KOPT-K1 (cell line): ENCODE results near the gene AWAT2.

Experiments
- H3K27ac ChIP-seq: fragments of 200-600 bp; sonication (generic); 2 replicates; pipeline ENCODE4 v1.5.1; 2016; ENCODE audit warnings: antibody characterized with exemption, mild to moderate bottlenecking, low read depth, low read length; ENCODE audit not compliant: poor library complexity, severe bottlenecking
- H3K36me3 ChIP-seq: fragments of 200-600 bp; sonication (generic); 2 replicates; pipeline ENCODE4 v1.5.1; 2017; ENCODE audit warnings: antibody characterized with exemption, mild to moderate bottlenecking, low read length, moderate library complexity; ENCODE audit not compliant: insufficient read depth
- H3K9me3 ChIP-seq: fragments of 200-600 bp; sonication (generic); 2 replicates; pipeline ENCODE4 v1.5.1; 2017; ENCODE audit warnings: antibody characterized with exemption, low read length, mild to moderate bottlenecking; ENCODE audit not compliant: insufficient read depth, poor library complexity, severe bottlenecking

The AWAT2 gene, protein sequence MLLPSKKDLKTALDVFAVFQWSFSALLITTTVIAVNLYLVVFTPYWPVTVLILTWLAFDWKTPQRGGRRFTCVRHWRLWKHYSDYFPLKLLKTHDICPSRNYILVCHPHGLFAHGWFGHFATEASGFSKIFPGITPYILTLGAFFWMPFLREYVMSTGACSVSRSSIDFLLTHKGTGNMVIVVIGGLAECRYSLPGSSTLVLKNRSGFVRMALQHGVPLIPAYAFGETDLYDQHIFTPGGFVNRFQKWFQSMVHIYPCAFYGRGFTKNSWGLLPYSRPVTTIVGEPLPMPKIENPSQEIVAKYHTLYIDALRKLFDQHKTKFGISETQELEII

DNA sequence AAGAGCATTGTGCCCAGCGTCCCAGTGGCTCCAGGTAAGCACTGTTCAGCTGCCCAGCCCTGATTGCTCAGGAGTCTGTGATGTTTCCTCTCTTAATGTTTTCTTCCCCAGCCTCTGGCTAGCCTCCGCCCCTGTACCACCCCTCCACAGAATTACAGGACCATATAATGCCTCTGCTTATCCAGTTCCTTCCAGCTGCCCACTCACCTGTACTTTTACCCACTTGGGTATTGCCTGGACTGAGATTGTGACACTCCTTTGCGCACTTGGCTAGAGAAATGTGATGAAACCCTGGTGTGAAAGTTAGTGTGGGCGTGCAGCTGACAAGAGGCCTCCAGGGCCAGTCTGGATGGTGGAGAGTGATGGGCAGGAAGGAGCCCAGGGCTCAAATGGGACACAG lies at the start of gene AWAT2:
Gene AWAT2 (minus strand): TSS at position 14 of the 400 bp plus-strand sequence. CDS start 6 bp downstream, at position 8.
- H3K9me3 ChIP-seq = no peaks in the 10 kb centered on the region
- H3K27ac ChIP-seq = no peak within 1 kb of the TSS
- no peaks in the 10 kb centered on the region for H3K36me3 ChIP-seq

DNA sequence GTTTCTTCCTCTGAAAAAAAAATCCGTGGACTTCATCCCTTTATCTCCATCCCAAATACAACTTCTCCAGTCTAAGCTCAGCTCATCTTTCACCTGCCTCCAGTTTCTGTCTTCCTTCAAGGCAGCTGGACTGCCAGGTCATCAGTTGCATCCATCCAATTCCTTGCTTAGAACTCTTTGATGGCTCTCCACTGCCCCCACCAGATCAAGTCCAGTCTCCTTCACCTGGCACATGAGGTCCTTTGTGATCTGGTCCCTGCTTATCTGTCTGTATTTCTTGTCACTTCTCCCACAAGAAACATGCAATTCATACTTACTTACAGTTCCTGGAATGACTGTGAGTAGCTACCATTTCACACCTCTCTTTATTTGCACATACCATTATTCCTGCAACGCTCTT lies 46.3 kb upstream of the AWAT2 start:
- Histone ChIP-seq H3K36me3 (no peaks in the 10 kb centered on the region), H3K9me3 (no peaks in the 10 kb centered on the region), H3K27ac (no peak overlapping the region)

DNA sequence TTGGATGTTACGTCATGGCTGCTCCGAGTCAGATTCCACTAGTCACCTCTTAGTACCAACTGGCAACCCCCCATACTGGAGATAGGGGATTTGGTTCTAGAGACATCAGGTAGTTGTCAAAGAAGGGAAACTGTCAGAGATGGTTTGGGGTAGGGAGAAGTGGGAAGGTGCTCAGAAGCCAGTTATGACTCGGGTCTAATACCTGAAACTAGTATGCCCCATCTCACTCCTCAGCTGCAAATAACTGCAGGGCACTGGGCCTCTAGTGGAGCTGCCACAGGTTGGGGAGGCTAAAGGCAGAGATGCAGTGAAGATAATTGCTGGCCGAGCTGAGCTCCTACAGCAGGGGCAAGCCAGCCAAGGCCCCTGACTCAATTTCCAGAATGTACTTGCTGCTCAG lies 42.5 kb upstream of the AWAT2 start:
- no peaks in the 10 kb centered on the region for H3K9me3 ChIP-seq
- H3K36me3 ChIP-seq = no peaks in the 10 kb centered on the region
- H3K27ac ChIP-seq = no peak overlapping the region

DNA sequence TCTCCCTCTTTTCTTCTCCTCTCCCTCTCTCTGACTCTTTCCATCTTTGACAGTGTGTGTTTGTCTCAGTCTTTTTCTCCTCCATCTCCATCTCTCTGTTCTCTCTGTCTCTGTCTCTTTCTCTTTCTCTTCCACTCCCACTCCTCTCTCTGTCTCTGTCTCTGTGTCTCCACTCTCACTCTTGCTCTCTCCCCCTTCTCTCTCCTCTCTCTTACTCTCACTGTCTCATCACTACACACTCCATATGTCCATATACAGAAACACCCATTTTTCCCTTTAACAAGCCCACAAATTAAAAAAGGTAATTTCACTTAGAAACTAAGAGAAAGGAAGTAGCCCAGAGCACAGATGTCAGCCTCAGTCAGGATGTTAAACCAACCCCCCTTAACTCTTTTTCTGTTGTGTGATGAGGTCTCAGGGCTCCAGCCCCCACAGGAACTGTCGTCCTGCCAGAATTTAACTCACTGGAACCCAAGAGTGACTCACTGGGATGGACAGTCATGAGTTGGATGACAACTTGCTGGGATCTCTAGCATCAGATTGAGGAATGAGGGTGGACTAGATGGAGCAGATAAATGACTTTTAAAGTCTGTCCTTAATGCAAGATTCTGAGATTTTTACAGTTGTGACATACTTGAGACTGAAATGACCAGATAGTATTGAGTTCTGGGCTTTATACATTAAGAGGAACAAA lies 40.0 kb upstream of the AWAT2 start:
- Histone ChIP-seq H3K9me3 (no peaks in the 10 kb centered on the region), H3K36me3 (no peaks in the 10 kb centered on the region), H3K27ac (no peak overlapping the region)

DNA sequence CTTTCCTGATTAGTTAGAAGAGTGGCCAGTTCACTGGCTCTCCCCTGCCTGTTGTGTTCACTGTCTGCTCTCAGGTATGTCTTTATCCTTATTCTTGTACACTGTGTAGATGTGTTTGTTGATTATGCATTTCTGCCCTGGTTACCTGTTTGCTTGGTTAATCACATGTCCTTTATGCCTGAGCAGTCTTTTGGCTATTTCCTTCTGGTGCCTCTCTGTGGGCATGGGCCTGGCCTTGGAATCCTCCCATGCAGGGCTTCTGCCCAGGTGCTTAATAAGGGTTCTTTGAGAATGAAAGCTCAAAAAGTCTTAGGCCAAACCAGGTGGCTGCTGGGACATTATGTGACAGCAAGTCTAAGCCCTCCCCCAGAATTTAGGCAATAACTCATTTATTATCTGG lies 39.0 kb upstream of the AWAT2 start:
- Histone ChIP-seq H3K36me3 (no peaks in the 10 kb centered on the region), H3K9me3 (no peaks in the 10 kb centered on the region), H3K27ac (no peak overlapping the region)

DNA sequence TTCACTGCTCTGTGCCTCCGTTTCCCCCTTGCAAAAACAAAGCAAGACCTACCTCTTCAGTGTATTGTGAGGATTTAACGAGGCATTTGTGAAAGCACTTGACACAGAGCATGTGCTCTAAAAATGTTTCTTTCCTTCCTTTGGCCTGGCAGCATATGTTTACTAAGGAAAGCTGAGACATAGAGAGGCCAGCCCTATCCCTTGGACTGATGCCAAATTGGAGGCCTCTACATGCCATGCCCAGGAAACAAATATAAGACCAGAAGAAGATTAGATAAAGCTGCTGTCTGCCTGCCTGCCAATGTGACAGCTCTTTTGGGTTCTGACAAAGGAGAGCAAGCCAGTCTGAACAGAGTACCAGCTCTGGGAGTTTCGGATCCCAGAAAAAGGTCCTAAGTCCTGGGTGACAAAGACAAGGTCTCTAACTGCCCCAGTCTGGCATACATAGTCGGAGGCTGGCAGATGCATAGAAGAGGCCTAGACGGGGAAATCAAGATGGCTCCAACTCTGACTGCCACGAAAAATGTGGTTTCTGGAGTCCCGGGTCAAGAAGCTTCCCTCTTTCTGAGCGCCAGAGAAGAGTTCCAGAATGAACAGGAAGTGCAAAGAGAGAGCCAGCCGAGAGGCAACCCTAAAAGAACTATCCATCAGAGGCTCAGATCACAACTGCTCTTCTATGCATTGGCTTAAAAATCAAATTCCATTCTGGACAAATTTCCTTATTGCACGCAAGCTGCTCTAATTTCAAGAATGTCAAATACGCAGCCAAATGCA lies 38.3 kb upstream of the AWAT2 start:
- no peaks in the 10 kb centered on the region for H3K9me3 ChIP-seq
- no peaks in the 10 kb centered on the region for H3K36me3 ChIP-seq
- no peak overlapping the region for H3K27ac ChIP-seq

DNA sequence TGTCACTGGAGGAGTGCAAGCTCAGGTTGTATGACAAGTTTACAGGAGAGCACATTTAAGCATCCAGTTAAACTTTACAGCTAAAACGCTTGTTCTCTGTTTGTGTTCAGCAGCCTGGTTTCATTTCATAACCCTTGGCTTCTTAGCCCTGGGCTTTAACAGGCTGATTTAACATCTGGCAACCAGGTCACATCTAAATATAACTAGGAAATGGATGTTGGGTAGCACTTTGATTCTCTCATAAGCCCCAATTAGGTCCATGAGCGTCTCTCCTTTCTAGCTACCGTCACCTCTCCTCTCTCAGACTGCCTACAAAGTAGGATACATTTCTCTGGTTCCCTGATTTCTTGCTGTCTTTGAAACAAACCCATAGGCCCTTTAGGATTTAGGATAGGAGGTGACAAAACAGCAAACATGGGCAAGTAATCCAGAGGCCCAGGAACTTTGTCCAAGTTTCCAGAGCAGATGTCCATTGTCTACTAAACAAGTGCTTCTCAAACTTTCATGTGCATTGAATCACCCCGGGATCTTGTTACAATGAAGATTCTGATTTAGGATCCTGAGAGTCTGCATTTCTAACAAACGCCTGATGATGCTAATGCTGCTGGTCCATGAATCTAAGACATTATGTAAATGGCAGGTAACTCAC lies 35.0 kb upstream of the AWAT2 start:
- no peak overlapping the region for H3K27ac ChIP-seq
- no peaks in the 10 kb centered on the region for H3K9me3 ChIP-seq
- H3K36me3 ChIP-seq = no peaks in the 10 kb centered on the region

DNA sequence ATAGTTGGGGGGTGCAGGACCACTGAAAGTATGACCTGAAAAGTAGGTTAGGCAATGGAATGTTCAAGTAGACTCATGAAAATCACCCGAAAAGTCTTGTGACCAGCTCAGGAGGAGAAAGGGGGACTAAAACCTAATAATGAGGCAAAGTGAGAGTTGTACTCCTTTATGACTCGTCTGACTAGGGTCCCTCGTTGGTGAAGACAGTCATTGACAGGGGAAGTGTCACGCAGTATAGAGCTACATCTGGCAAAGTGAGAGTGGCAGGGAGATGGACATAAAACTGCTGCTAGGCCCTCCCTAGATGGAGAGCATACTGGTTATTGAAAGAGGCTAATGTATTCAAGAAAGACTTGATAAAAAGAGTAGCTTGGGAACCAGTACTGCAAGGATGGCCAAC lies 33.0 kb upstream of the AWAT2 start:
- no peaks in the 10 kb centered on the region for H3K36me3 ChIP-seq
- no peaks in the 10 kb centered on the region for H3K9me3 ChIP-seq
- no peak overlapping the region for H3K27ac ChIP-seq

DNA sequence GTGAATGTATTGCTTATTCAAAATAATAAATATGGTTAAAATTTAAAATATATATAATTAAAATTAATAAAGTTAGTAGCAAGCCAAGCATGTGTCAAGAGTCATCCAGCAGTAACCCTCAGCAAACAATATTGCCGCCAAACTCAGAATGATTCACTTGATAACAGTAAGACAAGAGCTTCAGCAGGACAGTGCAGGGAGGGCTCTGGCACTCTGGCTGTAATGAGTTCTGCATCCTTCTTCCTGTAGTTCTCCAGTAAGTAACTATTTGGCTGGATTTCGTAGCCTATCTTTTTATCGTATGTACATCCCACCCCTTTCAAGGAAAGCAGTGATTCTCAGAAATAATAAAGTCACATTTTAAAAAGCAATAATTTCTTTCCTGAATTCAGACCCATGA lies 30.1 kb upstream of the AWAT2 start:
- H3K9me3 ChIP-seq = no peaks in the 10 kb centered on the region
- H3K27ac ChIP-seq = no peak overlapping the region
- no peaks in the 10 kb centered on the region for H3K36me3 ChIP-seq

DNA sequence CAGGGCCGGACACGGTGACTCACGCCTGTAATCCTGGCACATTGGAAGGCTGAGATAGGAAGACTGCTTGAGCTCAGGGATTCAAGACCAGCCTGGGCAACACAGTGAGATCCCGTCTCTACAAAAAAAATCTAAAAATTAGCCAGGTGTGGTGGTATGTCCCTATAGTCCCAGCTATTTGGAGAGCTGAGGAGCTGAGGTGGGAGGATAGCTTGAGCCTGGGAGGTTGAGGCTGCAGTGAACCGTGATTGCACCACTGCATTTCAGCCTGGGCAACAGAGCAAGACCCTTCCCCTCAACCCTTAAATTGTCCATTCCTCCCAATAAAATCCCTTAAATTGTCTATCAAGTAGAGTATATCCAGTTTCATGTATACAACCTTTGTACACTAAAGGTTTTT lies 29.6 kb upstream of the AWAT2 start:
- no peaks in the 10 kb centered on the region for H3K9me3 ChIP-seq

DNA sequence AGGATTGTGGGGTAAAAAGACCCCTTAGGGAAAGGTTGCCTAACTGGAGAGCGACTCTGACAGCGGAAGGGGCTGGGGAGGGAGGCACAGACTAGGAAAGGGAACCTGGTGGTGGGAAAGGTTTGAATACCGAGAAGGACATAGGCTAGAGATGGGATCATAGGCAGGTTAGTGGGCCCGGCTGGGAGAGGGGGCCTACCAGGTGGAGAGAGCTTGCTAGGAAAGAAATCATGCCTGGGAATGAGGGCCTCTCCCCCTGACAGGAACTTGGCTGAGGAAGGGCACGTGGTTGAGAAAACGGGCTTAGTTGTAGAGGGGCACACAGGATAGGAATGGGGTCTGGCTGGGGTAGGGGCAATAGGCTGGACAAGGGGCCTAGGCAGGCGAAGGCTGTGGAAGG lies 16.9 kb upstream of the AWAT2 start:
- no peaks in the 10 kb centered on the region for H3K9me3 ChIP-seq
- H3K36me3 ChIP-seq = no peaks in the 10 kb centered on the region
- no peak overlapping the region for H3K27ac ChIP-seq

More for the DNA sequence above, 29.6 kb upstream of the AWAT2 start:
- Histone ChIP-seq H3K27ac (no peak overlapping the region), H3K36me3 (no peaks in the 10 kb centered on the region)

DNA sequence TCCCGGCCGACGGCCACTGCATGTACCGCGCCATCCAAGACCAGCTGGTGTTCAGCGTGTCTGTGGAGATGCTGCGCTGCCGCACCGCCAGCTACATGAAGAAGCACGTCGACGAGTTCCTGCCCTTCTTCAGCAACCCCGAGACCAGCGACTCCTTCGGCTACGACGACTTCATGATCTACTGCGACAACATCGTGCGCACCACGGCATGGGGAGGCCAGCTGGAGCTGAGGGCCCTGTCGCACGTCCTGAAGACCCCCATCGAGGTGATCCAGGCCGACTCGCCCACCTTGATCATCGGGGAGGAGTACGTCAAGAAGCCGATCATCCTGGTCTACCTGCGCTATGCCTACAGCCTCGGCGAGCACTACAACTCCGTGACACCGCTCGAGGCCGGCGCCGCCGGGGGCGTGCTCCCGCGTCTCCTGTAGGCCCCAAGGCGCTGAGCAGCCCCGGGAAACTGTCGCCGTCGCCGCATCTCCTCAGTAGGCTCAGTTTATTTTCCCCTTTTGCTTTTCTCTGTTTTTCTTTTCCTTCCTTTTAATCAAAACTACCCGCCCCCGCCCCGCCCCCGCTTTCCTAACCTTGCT lies 13.3 kb upstream of the AWAT2 start:
- Histone ChIP-seq H3K36me3 (no peaks in the 10 kb centered on the region), H3K9me3 (no peaks in the 10 kb centered on the region), H3K27ac (no peak overlapping the region)

DNA sequence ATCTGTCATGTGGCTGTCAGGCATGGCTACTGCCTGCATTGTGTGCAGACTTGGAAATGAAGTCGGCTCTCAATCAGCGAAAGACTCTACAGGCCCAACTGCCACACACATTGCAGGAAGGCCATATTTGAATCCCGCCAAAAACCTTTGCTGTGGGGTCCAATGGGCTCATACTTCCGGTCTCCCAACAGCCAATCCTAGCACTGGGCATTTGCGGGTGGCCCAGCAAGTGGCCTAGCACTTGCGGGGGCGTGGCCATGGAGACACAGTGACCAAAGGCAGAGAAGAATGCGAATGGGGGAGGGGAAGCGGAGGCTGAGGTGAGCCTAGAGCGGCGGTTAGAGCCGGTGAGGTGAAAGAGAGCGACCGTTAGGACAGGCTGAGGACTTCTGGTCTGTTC lies 12.3 kb upstream of the AWAT2 start, which contains the start of gene OTUD6A:
Gene OTUD6A (plus strand): TSS at position 382 of the 400 bp plus-strand sequence. CDS start 68 bp downstream, outside the sequence.
- no peaks in the 10 kb centered on the region for H3K36me3 ChIP-seq
- H3K9me3 ChIP-seq = no peaks in the 10 kb centered on the region
- H3K27ac ChIP-seq = no peak within 1 kb of the TSS

DNA sequence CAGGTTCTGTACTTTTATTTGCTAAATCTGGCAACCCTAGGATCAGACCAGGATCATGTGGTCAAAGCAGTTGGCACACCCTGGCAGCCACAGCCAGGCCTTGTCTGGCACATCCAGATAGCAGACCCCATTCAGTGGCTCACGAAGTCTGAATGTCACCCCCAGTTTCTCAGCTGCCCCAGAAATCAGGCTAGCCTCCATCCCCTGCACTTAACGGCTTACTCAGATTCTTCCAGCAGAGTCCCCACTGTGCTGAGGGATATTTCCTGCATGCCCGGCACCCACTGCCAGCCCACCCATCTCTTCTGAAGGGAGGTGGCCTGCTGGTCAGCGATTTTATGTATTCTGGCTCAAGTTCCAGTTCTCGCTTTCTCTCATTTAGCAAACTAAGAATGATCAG lies 4.7 kb upstream of the AWAT2 start:
- no peaks in the 10 kb centered on the region for H3K9me3 ChIP-seq
- no peak overlapping the region for H3K27ac ChIP-seq
- H3K36me3 ChIP-seq = no peaks in the 10 kb centered on the region
